CD4-positive, alpha-beta T cell treated with Interleukin-15 for 4 hours (primary cell): ENCODE results near the gene IMPA2.

Experiments
- DNase-seq: peaks from one replicate; pipeline ENCODE4 v3.0.0-alpha.2; 2020; ENCODE audit warnings: low spot score

IMPA2 gene

GRCh38 chr18:11990539-11990938 lies 9.2 kb downstream of the IMPA2 start:
- DNase-seq = no peak

GRCh38 chr18:11991021-11991795 lies 9.9 kb downstream of the IMPA2 start:
- no peak for DNase-seq

GRCh38 chr18:11992096-11992790 lies 10.9 kb downstream of the IMPA2 start:
- no peak for DNase-seq

- no peak for DNase-seq
Observed at GRCh38 chr18:11993264-11993916, 12.1 kb downstream of the IMPA2 start.

GRCh38 chr18:11994336-11994702 lies 13.0 kb downstream of the IMPA2 start:
- no peak for DNase-seq

- no peak for DNase-seq
Observed at GRCh38 chr18:11994703-11995444, 13.6 kb downstream of the IMPA2 start.

GRCh38 chr18:11995445-11996189 lies 14.3 kb downstream of the IMPA2 start:
- DNase-seq = peak; percentile 55

- no peak for DNase-seq
Observed at GRCh38 chr18:11996190-11996754, 15.0 kb downstream of the IMPA2 start.

GRCh38 chr18:11996907-11997306 lies 15.6 kb downstream of the IMPA2 start:
- DNase-seq = no peak

- DNase-seq = no peak
Observed at GRCh38 chr18:11997466-11997865, 16.2 kb downstream of the IMPA2 start.

- no peak for DNase-seq
Observed at GRCh38 chr18:11998193-11998592, 16.9 kb downstream of the IMPA2 start.

GRCh38 chr18:11999429-11999828 lies 18.1 kb downstream of the IMPA2 start:
- DNase-seq = no peak

- DNase-seq = no peak
Observed at GRCh38 chr18:12000072-12000659, 18.9 kb downstream of the IMPA2 start.

GRCh38 chr18:12001421-12001820 lies 20.1 kb downstream of the IMPA2 start:
- DNase-seq = no peak

- no peak for DNase-seq
Observed at GRCh38 chr18:12003894-12004293, 22.6 kb downstream of the IMPA2 start.

GRCh38 chr18:12005538-12006487 lies 24.5 kb downstream of the IMPA2 start:
- DNase-seq = no peak

- DNase-seq = no peak
Observed at GRCh38 chr18:12006488-12006840, 25.2 kb downstream of the IMPA2 start.

- no peak for DNase-seq
Observed at GRCh38 chr18:12007063-12007462, 25.8 kb downstream of the IMPA2 start.

GRCh38 chr18:12008181-12008767 lies 27.0 kb downstream of the IMPA2 start:
- DNase-seq = no peak
